ENCODE measurements around the gene POC1B. TPM values are rescaled to one million over a fixed set of nuclear protein-coding genes. Genes with fewer than 3 reads are reported as not detected.

POC1B gene
- total RNA-seq, 2 donors from 2014 or later, result 31.4 to 32.0 TPM

DNA sequence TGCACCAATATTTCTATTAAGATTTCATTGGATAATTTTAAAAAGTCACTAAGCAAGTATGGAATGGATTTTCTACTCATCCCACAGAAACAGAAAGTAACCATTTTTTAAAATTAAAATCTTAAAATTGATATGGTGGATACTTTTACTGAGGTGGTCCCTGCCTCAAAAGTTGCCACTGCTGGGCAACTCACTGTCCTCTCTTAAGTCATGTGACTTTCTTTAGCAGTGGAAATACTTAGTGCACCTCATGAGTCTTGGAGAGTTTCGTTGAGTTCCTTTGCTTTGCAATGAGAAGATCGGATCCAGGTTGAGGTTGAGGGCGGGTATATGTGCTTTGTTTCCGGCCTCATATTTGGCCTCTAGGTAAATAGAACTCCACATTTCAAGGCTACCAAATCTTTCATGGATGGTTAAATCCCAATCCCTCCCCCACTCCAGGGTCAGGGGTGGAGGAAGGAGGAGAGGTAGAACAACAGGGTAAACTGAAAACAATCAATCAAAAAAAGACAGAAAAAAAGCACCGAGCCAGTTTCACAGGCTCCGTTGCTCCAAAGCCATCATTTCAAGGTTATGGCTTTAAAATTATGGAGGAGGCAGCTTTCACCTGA, 134.0 kb downstream of the POC1B start:
- Histone ChIP-seq H3K27ac (peak overlapping the region; percentile 68), H3K9ac (ENCODE audit: low read depth in 2 of 2, low read length in 2 of 2) (no peak overlapping the region), H3K9me3 (no peaks in the 10 kb centered on the region), H3K4me1 (peaks cover 4% of the 10 kb centered on the region), H3K36me3 (no peaks in the 10 kb centered on the region), H3K27me3 (no peaks in the 10 kb centered on the region), H3K4me3 (no peak overlapping the region)
- no peak for DNase-seq
- TF ChIP-seq, protein P1, sequence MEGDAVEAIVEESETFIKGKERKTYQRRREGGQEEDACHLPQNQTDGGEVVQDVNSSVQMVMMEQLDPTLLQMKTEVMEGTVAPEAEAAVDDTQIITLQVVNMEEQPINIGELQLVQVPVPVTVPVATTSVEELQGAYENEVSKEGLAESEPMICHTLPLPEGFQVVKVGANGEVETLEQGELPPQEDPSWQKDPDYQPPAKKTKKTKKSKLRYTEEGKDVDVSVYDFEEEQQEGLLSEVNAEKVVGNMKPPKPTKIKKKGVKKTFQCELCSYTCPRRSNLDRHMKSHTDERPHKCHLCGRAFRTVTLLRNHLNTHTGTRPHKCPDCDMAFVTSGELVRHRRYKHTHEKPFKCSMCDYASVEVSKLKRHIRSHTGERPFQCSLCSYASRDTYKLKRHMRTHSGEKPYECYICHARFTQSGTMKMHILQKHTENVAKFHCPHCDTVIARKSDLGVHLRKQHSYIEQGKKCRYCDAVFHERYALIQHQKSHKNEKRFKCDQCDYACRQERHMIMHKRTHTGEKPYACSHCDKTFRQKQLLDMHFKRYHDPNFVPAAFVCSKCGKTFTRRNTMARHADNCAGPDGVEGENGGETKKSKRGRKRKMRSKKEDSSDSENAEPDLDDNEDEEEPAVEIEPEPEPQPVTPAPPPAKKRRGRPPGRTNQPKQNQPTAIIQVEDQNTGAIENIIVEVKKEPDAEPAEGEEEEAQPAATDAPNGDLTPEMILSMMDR (IDR thresholded peaks at IDR 0.05), result no peak
- intact Hi-C loops (cut with DNase I), result no loop called here

DNA sequence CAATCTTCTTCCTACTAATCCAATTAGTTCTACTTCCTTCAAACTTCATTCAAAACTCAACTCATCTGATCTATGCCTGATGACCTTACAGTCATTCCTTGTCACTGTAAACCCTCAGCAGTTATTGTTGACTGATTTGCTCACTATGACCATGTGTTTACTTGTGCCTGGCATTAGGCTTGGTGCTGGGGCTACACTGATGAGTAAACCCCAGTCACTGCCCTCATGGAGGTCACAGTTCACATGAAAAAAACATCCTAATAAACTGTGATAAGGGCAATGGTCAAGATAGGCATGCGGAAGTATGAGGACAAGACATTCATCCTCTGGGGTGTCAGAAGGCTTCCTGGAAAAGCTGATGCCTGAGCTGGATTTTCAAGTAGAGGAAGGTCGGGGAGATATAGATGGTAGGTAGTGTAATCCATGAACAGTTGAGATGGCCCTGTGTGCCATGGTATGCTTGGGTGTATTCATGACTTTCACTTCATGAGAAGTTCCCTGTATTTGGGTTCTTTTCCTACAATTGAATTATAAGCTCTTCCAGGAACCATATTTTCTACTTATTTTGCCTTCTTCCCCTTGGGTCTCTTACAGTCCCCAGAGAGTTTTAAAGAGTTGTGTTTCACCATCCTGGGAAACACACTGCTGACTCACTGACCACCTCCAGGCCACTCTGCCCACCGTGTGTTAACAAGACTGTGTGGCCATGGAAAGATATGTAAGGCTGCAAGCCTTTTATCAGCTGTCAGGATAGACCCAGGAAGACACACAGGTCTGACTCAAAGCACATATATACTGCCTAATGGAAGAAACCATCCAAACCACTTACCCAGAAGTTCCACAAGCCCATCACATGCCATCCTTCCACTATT, 134.8 kb downstream of the POC1B start:
- DNase-seq, result peak; percentile 43
- intact Hi-C loops (cut with DNase I), result no loop called here
- no peak overlapping the region for H3K9ac ChIP-seq (ENCODE audit: low read depth in 2 of 2, low read length in 2 of 2)

DNA sequence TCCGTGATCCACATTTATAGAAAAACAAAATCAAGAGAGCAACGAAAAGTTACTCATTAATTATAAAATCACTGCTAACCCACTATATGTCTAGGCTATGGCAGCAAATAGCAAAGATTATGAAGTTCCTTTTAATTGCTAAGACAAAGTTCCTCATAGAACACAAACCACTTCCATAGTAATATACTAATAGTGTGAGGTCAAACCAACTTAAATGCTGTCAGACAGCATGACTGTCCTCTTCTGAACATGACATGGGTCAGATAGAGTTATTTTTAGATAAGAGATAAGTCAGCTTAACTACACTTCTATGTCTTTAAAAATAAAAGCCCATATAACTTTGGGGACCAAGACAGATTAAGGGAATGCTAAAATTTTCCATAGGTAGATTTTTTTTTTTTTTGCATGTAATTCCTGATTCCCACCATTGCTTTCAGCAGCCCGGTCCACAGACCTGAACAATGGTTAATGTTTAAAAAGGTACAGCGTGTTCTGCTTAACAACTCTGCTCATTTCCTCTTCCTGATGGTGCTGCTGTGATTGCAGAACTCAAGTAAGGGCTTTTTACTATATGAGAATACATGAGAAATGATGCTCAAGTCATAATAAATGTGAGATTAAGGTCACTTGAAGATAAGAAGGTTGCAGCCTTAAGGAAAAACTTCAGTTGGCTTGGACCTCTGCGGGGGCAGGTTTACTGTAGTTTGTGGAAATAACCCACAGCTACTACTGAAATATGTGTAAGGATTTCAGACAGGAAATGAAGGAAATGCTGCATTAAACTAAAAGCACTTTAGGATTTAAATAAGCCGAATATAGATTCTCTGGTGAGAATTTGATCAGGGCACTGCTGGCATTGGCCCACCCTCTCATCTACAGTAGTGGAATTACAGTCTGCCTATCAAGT, 135.8 kb downstream of the POC1B start:
- no peaks in the 10 kb centered on the region for H3K27me3 ChIP-seq
- no peaks in the 10 kb centered on the region for H3K36me3 ChIP-seq
- H3K4me3 ChIP-seq, result no peak overlapping the region
- H3K4me1 ChIP-seq, result peaks cover 12% of the 10 kb centered on the region
- peak overlapping the region; percentile 68 for H3K27ac ChIP-seq
- no peaks in the 10 kb centered on the region for H3K9me3 ChIP-seq
- intact Hi-C loops (cut with DNase I), result no loop called here
- no peak overlapping the region for H3K9ac ChIP-seq (ENCODE audit: low read depth in 2 of 2, low read length in 2 of 2)
- TF ChIP-seq, protein P1 (IDR thresholded peaks at IDR 0.05), result no peak
- DNase-seq, result peak; percentile 47

More for the DNA sequence above, 134.8 kb downstream of the POC1B start:
- TF ChIP-seq, protein P1 (IDR thresholded peaks at IDR 0.05), result no peak
- peak overlapping the region; percentile 68 for H3K27ac ChIP-seq
- no peaks in the 10 kb centered on the region for H3K27me3 ChIP-seq
- no peaks in the 10 kb centered on the region for H3K36me3 ChIP-seq
- no peaks in the 10 kb centered on the region for H3K9me3 ChIP-seq
- H3K4me1 ChIP-seq, result peaks cover 8% of the 10 kb centered on the region
- H3K4me3 ChIP-seq, result no peak overlapping the region

DNA sequence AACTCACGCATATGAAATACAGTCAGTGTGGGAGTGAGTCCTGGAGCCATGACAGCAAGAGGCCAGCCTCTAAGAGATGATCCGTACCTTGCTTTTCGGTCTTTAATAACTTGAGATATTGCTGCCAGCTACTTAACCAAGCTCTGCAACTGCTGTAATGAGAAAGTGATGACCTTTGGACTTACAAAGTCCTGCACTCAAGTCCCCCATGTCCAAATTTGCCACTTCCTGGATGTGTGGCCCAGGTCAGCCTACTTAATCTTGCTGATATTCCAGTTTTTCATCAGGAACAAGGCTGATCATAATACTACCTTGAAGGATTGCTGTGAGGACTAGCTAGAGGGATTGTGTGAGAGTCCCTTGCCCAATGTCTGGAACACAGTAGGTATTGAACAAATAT, 139.7 kb downstream of the POC1B start:
- no peak for DNase-seq
- Histone ChIP-seq H3K4me1 (peaks cover 26% of the 10 kb centered on the region), H3K36me3 (no peaks in the 10 kb centered on the region), H3K9ac (ENCODE audit: low read depth in 2 of 2, low read length in 2 of 2) (peak overlapping the region in 1 of 2 donors; percentile 27), H3K27me3 (no peaks in the 10 kb centered on the region), H3K27ac (peak overlapping the region; percentile 70), H3K4me3 (no peak overlapping the region), H3K9me3 (no peaks in the 10 kb centered on the region)
- intact Hi-C loops (cut with DNase I), result no loop called here
- TF ChIP-seq, protein P1 (IDR thresholded peaks at IDR 0.05), result no peak

DNA sequence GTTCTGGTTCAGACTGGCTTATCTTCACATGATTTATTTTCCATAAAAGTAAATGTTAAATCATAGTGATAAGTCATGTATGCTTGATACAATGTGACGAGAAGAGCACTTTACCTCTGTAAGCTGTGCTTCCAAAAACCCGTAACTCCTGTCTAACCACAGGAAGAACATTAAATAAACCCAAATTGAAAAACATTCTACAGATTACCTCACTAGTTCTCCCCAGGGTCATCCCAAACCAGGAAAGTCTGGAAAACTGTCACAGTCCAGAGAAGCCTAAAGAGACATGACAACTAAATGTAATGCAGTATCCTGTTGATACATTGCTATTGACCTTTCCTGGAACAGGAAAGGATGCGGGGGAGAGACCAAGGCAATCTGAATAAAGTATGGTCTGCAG, 141.0 kb downstream of the POC1B start:
- intact Hi-C loops (cut with DNase I), result no loop called here
- Histone ChIP-seq H3K9me3 (no peaks in the 10 kb centered on the region), H3K27ac (peak overlapping the region; percentile 70), H3K27me3 (no peaks in the 10 kb centered on the region), H3K4me3 (no peak overlapping the region), H3K36me3 (no peaks in the 10 kb centered on the region), H3K9ac (ENCODE audit: low read depth in 2 of 2, low read length in 2 of 2) (peak overlapping the region in 1 of 2 donors; percentile 67), H3K4me1 (peaks cover 26% of the 10 kb centered on the region)
- TF ChIP-seq, protein P1 (IDR thresholded peaks at IDR 0.05), result no peak
- no peak for DNase-seq
